ENCODE measurements around the gene FNBP1L.

GRCh38 chr1:93591676-93592550, 144.0 kb downstream of the FNBP1L start:
- TF ChIP-seq CTCF (conservative IDR thresholded peaks at IDR 0.05 in 1 of 2, IDR thresholded peaks at IDR 0.05 in 1 of 2; ENCODE audit: extremely low read depth in 1 of 2, insufficient read depth in 1 of 2, low read depth in 1 of 2, low read length in 2 of 2) (no peak), EZH2 (IDR thresholded peaks at IDR 0.05; ENCODE audit: borderline replicate concordance, low read length) (no peak)
